ENCODE results near the gene PTCRA.
"Not testable (repeated sequence)": the region's sequence is repeated elsewhere in the genome, so short reads cannot be mapped to it uniquely, and the experiment has no call there.

The PTCRA gene

GRCh38 chr6:42941356-42941755 lies 25.5 kb downstream of the PTCRA start:
- not testable (repeated sequence) for DNase-seq (ENCODE audit: low read depth)

GRCh38 chr6:42942444-42942843 lies 26.6 kb downstream of the PTCRA start:
- DNase-seq (ENCODE audit: low read depth): no peak

- no peak for DNase-seq (ENCODE audit: low read depth)
Measured at GRCh38 chr6:42947950-42948349, 32.1 kb downstream of the PTCRA start.

- no peak for DNase-seq (ENCODE audit: low read depth)
Measured at GRCh38 chr6:42952389-42952788, 36.5 kb downstream of the PTCRA start.

- not testable (repeated sequence) for DNase-seq (ENCODE audit: low read depth)
Measured at GRCh38 chr6:42954405-42954804, 38.6 kb downstream of the PTCRA start.

- DNase-seq (ENCODE audit: low read depth): no peak
Measured at GRCh38 chr6:42958125-42958524, 42.3 kb downstream of the PTCRA start.

GRCh38 chr6:42959917-42960242 lies 44.0 kb downstream of the PTCRA start:
- no peak for DNase-seq (ENCODE audit: low read depth)

GRCh38 chr6:42960243-42961019 lies 44.6 kb downstream of the PTCRA start, which contains the start of gene GNMT:
Gene GNMT, plus strand, starts transcription at chr6:42960754. Its CDS starts 14 bp downstream, at chr6:42960768.
- no peak for DNase-seq (ENCODE audit: low read depth)

- DNase-seq (ENCODE audit: low read depth): no peak
Measured at GRCh38 chr6:42961020-42961470, 45.2 kb downstream of the PTCRA start.

- no peak for DNase-seq (ENCODE audit: low read depth)
Measured at GRCh38 chr6:42962096-42962495, 46.2 kb downstream of the PTCRA start.

GRCh38 chr6:42962502-42963178 lies 46.8 kb downstream of the PTCRA start:
- no peak for DNase-seq (ENCODE audit: low read depth)

- DNase-seq (ENCODE audit: low read depth): no peak
Measured at GRCh38 chr6:42963179-42963854, 47.5 kb downstream of the PTCRA start.

GRCh38 chr6:42963855-42964605 lies 48.2 kb downstream of the PTCRA start:
- DNase-seq (ENCODE audit: low read depth): no peak

- no peak for DNase-seq (ENCODE audit: low read depth)
Measured at GRCh38 chr6:42966571-42966970, 50.7 kb downstream of the PTCRA start.

- no peak for DNase-seq (ENCODE audit: low read depth)
Measured at GRCh38 chr6:42967228-42967627, 51.4 kb downstream of the PTCRA start.

GRCh38 chr6:42968126-42968701 lies 52.4 kb downstream of the PTCRA start:
- DNase-seq (ENCODE audit: low read depth): no peak

GRCh38 chr6:42968783-42969182 lies 52.9 kb downstream of the PTCRA start:
- DNase-seq (ENCODE audit: low read depth): no peak

GRCh38 chr6:42969431-42969830 lies 53.6 kb downstream of the PTCRA start:
- DNase-seq (ENCODE audit: low read depth): no peak

GRCh38 chr6:42969934-42970333 lies 54.1 kb downstream of the PTCRA start:
- no peak for DNase-seq (ENCODE audit: low read depth)

GRCh38 chr6:42970871-42971612 lies 55.2 kb downstream of the PTCRA start:
- DNase-seq (ENCODE audit: low read depth): no peak

GRCh38 chr6:42971746-42972327 lies 56.0 kb downstream of the PTCRA start:
- no peak for DNase-seq (ENCODE audit: low read depth)

All from HS-5 (cell line).